GM23338 (cell line): ENCODE results near the gene USP5. TPM values are rescaled to one million over a fixed set of nuclear protein-coding genes. Genes with fewer than 3 reads are reported as not detected.
A peak's percentile ranks its signal among the peaks of the same experiment; 100 is the strongest.

Experiments
- ATAC-seq: fragments of 200-7000 bp; cut with Tn5 transposase; 3 replicates; pipeline ENCODE4 v1.9.1; 2020
- DNase-seq: peaks from one replicate; pipeline ENCODE4 v3.0.0-alpha.2; 2015; ENCODE audit warnings: low spot score
- H2AFZ ChIP-seq: fragments of 200-600 bp; sonication (generic); 2 replicates; pipeline ENCODE4 v1.8.0; 2016; ENCODE audit warnings: antibody characterized with exemption, mild to moderate bottlenecking, moderate library complexity
- H3F3A ChIP-seq: fragments of 200-600 bp; sonication (generic); replicated peaks from 2 replicates; pipeline ENCODE4 v1.8.0; 2017; ENCODE audit warnings: antibody characterized with exemption, mixed run types, low read depth
- H3K27ac ChIP-seq: fragments of 200-600 bp; sonication (generic); 2 replicates; pipeline ENCODE4 v1.6.1; 2016; ENCODE audit warnings: low read depth
- H3K27me3 ChIP-seq: fragments of 200-600 bp; sonication (generic); 2 replicates; pipeline ENCODE4 v1.8.0; 2016; ENCODE audit warnings: mild to moderate bottlenecking, mixed run types, moderate library complexity; ENCODE audit not compliant: insufficient read depth
- H3K36me3 ChIP-seq: fragments of 200-600 bp; sonication (generic); 2 replicates; pipeline ENCODE4 v1.8.0; 2016; ENCODE audit warnings: mild to moderate bottlenecking; ENCODE audit not compliant: insufficient read depth
- H3K4me1 ChIP-seq: fragments of 200-600 bp; sonication (generic); 2 replicates; pipeline ENCODE4 v1.8.0; 2016; ENCODE audit warnings: mild to moderate bottlenecking, moderate library complexity; ENCODE audit not compliant: insufficient read depth
- H3K4me2 ChIP-seq: fragments of 200-600 bp; sonication (generic); 2 replicates; pipeline ENCODE4 v1.7.1; 2017; ENCODE audit warnings: mixed run types
- H3K4me3 ChIP-seq: fragments of 200-600 bp; sonication (generic); 2 replicates; pipeline ENCODE4 v1.6.1; 2016; ENCODE audit warnings: mixed run types
- H3K79me2 ChIP-seq: fragments of 200-600 bp; sonication (generic); replicated peaks from 2 replicates; pipeline ENCODE4 v1.8.0; 2017; ENCODE audit warnings: mild to moderate bottlenecking; ENCODE audit not compliant: insufficient read depth
- H3K9me2 ChIP-seq: fragments of 200-600 bp; sonication (generic); 2 replicates; pipeline ENCODE4 v1.8.0; 2017; ENCODE audit not compliant: insufficient read depth
- H4K20me1 ChIP-seq: fragments of 200-600 bp; sonication (generic); replicated peaks from 2 replicates; pipeline ENCODE4 v1.8.0; 2017; ENCODE audit warnings: mild to moderate bottlenecking; ENCODE audit not compliant: insufficient read depth
- H3K27ac Mint-ChIP-seq: 2 replicates; pipeline ENCODE4 v1.8.0; 2020; ENCODE audit warnings: inconsistent platforms, mild to moderate bottlenecking, moderate library complexity, mixed read lengths
- H3K27me3 Mint-ChIP-seq: 3 replicates; pipeline ENCODE4 v1.8.0; 2022; ENCODE audit warnings: low read depth, mild to moderate bottlenecking, moderate library complexity, mixed read lengths, inconsistent platforms; ENCODE audit not compliant: insufficient read depth, poor library complexity
- H3K36me3 Mint-ChIP-seq: 3 replicates; pipeline ENCODE4 v1.8.0; 2021; ENCODE audit warnings: low read depth, mild to moderate bottlenecking, inconsistent platforms, moderate library complexity, mixed read lengths
- H3K4me1 Mint-ChIP-seq: 3 replicates; pipeline ENCODE4 v1.8.0; 2020; ENCODE audit warnings: mild to moderate bottlenecking, inconsistent platforms, mixed read lengths
- H3K4me3 Mint-ChIP-seq: 3 replicates; pipeline ENCODE4 v1.8.0; 2021; ENCODE audit warnings: moderate library complexity, mild to moderate bottlenecking, inconsistent platforms, mixed read lengths
- H3K9me3 Mint-ChIP-seq: 3 replicates; pipeline ENCODE4 v1.8.0; 2020; ENCODE audit warnings: moderate library complexity, mild to moderate bottlenecking, inconsistent platforms, mixed read lengths
- CREB1 ChIP-seq: fragments of 250-450 bp; sonication (Bioruptor Pico); IDR thresholded peaks from 2 replicates; pipeline ENCODE4 v1.5.0; 2020; ENCODE audit warnings: low read depth, mild to moderate bottlenecking, moderate library complexity
- CTCF ChIP-seq, 2 experiments: fragments of 200-600 bp in 1 of 2; sonication (generic) in 1 of 2; conservative IDR thresholded peaks; 2 replicates each; pipeline versions ENCODE4 v1.5.1 to v1.6.1; 2016 to 2017; ENCODE audit warnings: antibody characterized with exemption in 2 of 2, low read depth in 2 of 2, mild to moderate bottlenecking in 2 of 2, moderate library complexity in 1 of 2
- ETS1 ChIP-seq: IDR thresholded peaks from 2 replicates; pipeline ENCODE4 v1.6.1; 2016; ENCODE audit warnings: antibody characterized with exemption
- EZH2 ChIP-seq: fragments of 200-600 bp; sonication (generic); IDR thresholded peaks from one replicate; pipeline ENCODE4 v1.8.0; 2017; ENCODE audit warnings: antibody characterized with exemption, mild to moderate bottlenecking, low read depth; ENCODE audit not compliant: unreplicated experiment
- EZH2phosphoT487 ChIP-seq: fragments of 200-600 bp; sonication (generic); IDR thresholded peaks from one replicate; pipeline ENCODE4 v1.8.1; 2018; ENCODE audit warnings: antibody characterized with exemption; ENCODE audit not compliant: unreplicated experiment
- JUNB ChIP-seq: IDR thresholded peaks from one replicate; pipeline ENCODE4 v1.6.1; 2016; ENCODE audit warnings: antibody characterized with exemption; ENCODE audit not compliant: unreplicated experiment
- NANOG ChIP-seq: IDR thresholded peaks from 2 replicates; pipeline ENCODE4 v1.6.1; 2016; ENCODE audit warnings: antibody characterized with exemption, borderline replicate concordance
- POLR2AphosphoS5 ChIP-seq: IDR thresholded peaks from 2 replicates; pipeline ENCODE4 v1.6.1; 2016; ENCODE audit warnings: antibody characterized with exemption, low read depth
- STAT1 ChIP-seq: IDR thresholded peaks from one replicate; pipeline ENCODE4 v1.6.1; 2016; ENCODE audit warnings: antibody characterized with exemption; ENCODE audit not compliant: unreplicated experiment
- ZNF114 ChIP-seq: fragments of 250-450 bp; sonication (Bioruptor Pico); IDR thresholded peaks from 2 replicates; pipeline ENCODE4 v1.5.0; 2020; ENCODE audit warnings: mild to moderate bottlenecking, moderate library complexity
- ZNF331 ChIP-seq: fragments of 250-450 bp; sonication (Bioruptor Pico); IDR thresholded peaks from 2 replicates; pipeline ENCODE4 v1.5.0; 2020; ENCODE audit warnings: low read depth, mild to moderate bottlenecking, moderate library complexity
- ZNF462 ChIP-seq: fragments of 250-450 bp; sonication (Bioruptor Pico); IDR thresholded peaks from 2 replicates; pipeline ENCODE4 v1.5.0; 2020; ENCODE audit warnings: mild to moderate bottlenecking, moderate library complexity
- polyA plus RNA-seq: library from polyadenylated mRNA; unstranded; fragments of >200 nt; fragmentation: Nextera tagmentation; extraction: Ambion mirVana; gene quantifications from 2 replicates; pipeline ENCODE4 v1.2.1, GENCODE V29; 2016
- total RNA-seq: library from RNA; depleted of rRNA; stranded (reverse); fragments of >200 nt; shearing (Covaris generic); gene quantifications from 2 replicates; pipeline ENCODE4 v1.2.3, GENCODE V29; 2014
- TF ChIP-seq, protein P1 (sequence below): IDR thresholded peaks from one replicate; pipeline ENCODE4 v1.6.1; 2018; ENCODE audit warnings: antibody characterized with exemption; ENCODE audit not compliant: unreplicated experiment

USP5 gene
- total and polyA plus RNA-seq, 2 experiments from 2014 or later: 35.1 to 109 TPM

DNA sequence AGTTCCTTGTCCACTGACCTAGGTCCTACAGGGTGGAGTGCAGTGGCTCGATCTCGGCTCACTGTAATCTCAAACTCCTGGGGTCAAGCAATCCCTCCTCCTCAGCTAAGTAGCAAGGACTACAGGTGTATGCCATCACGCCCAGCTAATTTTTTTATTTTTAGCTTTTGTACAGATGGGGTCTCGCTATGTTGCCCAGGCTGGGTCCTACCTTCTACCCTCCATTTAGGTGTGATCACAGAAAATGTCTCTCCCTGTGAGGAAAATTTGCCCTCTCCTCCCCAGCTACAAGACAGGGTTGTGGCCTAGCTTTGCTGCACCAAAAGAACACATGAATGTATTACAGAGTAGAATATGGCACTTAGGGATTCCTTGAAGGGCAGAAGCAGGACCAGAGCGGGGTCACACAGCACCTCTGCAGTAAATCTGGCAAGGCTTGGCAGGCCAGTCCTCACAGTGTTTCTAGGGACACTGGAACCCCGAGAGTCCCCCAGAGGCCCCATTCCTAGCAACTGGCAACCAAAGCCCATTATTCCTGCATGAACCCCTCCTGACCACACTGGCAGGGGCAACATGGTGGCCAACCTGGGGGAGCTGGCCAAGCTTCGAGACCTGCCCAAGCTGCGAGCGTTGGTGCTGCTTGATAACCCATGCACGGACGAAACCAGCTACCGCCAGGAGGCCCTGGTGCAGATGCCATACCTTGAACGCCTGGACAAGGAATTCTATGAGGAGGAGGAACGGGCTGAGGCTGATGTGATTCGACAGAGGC is 60.4 kb downstream of the USP5 start:
- Histone ChIP-seq H3K36me3 (peaks cover 6% of the 10 kb centered on the region; the same call in 1 of the 2 replicates), H3K27me3 (no peaks in the 10 kb centered on the region), H3F3A (peaks cover 15% of the 10 kb centered on the region; the same call in 1 of the 2 replicates), H3K79me2 (peaks cover 8% of the 10 kb centered on the region), H3K4me2 (0 out of 2 replicates have a peak overlapping the region, but pooled peaks have one; percentile 43), H2AFZ (peak overlapping the region; percentile 76; the same call in 1 of the 2 replicates), H3K9me2 (no peaks in the 10 kb centered on the region), H3K4me3 (no peak overlapping the region), H4K20me1 (no peaks in the 10 kb centered on the region), H3K4me1 (peaks cover 19% of the 10 kb centered on the region), H3K27ac (no peak overlapping the region)
- H3K9me3 Mint-ChIP-seq: no peaks in the 10 kb centered on the region
- peaks cover 19% of the 10 kb centered on the region for H3K27me3 Mint-ChIP-seq
- no peak overlapping the region for H3K27ac Mint-ChIP-seq
- H3K36me3 Mint-ChIP-seq: peaks cover 19% of the 10 kb centered on the region
- DNase-seq: no peak
- ATAC-seq: no peak
- TF ChIP-seq JUNB (no peak), ZNF114 (CRISPR knock-in tag) (no peak), EZH2 (no peak), CTCF (conservative IDR thresholded peaks at IDR 0.05; ENCODE audit: low read depth in 2 of 2) (no peak), NANOG (no peak), POLR2AphosphoS5 (no peak), STAT1 (no peak), CREB1 (CRISPR knock-in tag) (no peak), ZNF331 (CRISPR knock-in tag) (no peak), ZNF462 (CRISPR knock-in tag) (no peak), EZH2phosphoT487 (no peak), ETS1 (no peak)
- TF ChIP-seq, protein P1, sequence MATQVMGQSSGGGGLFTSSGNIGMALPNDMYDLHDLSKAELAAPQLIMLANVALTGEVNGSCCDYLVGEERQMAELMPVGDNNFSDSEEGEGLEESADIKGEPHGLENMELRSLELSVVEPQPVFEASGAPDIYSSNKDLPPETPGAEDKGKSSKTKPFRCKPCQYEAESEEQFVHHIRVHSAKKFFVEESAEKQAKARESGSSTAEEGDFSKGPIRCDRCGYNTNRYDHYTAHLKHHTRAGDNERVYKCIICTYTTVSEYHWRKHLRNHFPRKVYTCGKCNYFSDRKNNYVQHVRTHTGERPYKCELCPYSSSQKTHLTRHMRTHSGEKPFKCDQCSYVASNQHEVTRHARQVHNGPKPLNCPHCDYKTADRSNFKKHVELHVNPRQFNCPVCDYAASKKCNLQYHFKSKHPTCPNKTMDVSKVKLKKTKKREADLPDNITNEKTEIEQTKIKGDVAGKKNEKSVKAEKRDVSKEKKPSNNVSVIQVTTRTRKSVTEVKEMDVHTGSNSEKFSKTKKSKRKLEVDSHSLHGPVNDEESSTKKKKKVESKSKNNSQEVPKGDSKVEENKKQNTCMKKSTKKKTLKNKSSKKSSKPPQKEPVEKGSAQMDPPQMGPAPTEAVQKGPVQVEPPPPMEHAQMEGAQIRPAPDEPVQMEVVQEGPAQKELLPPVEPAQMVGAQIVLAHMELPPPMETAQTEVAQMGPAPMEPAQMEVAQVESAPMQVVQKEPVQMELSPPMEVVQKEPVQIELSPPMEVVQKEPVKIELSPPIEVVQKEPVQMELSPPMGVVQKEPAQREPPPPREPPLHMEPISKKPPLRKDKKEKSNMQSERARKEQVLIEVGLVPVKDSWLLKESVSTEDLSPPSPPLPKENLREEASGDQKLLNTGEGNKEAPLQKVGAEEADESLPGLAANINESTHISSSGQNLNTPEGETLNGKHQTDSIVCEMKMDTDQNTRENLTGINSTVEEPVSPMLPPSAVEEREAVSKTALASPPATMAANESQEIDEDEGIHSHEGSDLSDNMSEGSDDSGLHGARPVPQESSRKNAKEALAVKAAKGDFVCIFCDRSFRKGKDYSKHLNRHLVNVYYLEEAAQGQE: no peak
- H3K4me3 Mint-ChIP-seq: no peak overlapping the region; the same call in 2 of the 3 replicates
- H3K4me1 Mint-ChIP-seq: peaks cover 30% of the 10 kb centered on the region
